HEK293T (cell line): ENCODE results near the gene HSF5.

ENCODE experiments used
- ARNT ChIP-seq: fragments of 450-650 bp; IDR thresholded peaks from 2 replicates; pipeline ENCODE4 v1.6.1; 2017; ENCODE audit warnings: mild to moderate bottlenecking
- BHLHE40 ChIP-seq: fragments of 450-650 bp; IDR thresholded peaks from 2 replicates; pipeline ENCODE4 v1.6.1; 2016; ENCODE audit warnings: mild to moderate bottlenecking, moderate library complexity, borderline replicate concordance
- ELF4 ChIP-seq: fragments of 450-650 bp; IDR thresholded peaks from 2 replicates; pipeline ENCODE4 v1.6.1; 2017; ENCODE audit warnings: antibody characterized with exemption
- FOXA1 ChIP-seq: fragments of 450-650 bp; IDR thresholded peaks from 2 replicates; pipeline ENCODE4 v1.6.1; 2016; ENCODE audit warnings: mild to moderate bottlenecking
- FOXK2 ChIP-seq: fragments of 450-650 bp; IDR thresholded peaks from 2 replicates; pipeline ENCODE4 v1.6.1; 2016; ENCODE audit warnings: mild to moderate bottlenecking
- FOXM1 ChIP-seq: fragments of 450-650 bp; IDR thresholded peaks from 2 replicates; pipeline ENCODE4 v1.6.1; 2017; ENCODE audit warnings: mild to moderate bottlenecking, borderline replicate concordance
- L3MBTL2 ChIP-seq: fragments of 450-650 bp; conservative IDR thresholded peaks from 2 replicates; pipeline ENCODE4 v1.6.1; 2016; ENCODE audit warnings: mild to moderate bottlenecking
- LEF1 ChIP-seq: fragments of 450-650 bp; IDR thresholded peaks from 2 replicates; pipeline ENCODE4 v1.6.1; 2017; ENCODE audit warnings: mild to moderate bottlenecking, borderline replicate concordance
- SP1 ChIP-seq: fragments of 450-650 bp; IDR thresholded peaks from 2 replicates; pipeline ENCODE4 v1.6.1; 2017
- SUZ12 ChIP-seq: fragments of 450-650 bp; IDR thresholded peaks from 2 replicates; pipeline ENCODE4 v1.6.1; 2016; ENCODE audit warnings: mild to moderate bottlenecking
- TARDBP ChIP-seq: fragments of 450-650 bp; IDR thresholded peaks from 2 replicates; pipeline ENCODE4 v1.6.1; 2016
- ZNF384 ChIP-seq: fragments of 450-650 bp; IDR thresholded peaks from 2 replicates; pipeline ENCODE4 v1.6.1; 2016

DNA sequence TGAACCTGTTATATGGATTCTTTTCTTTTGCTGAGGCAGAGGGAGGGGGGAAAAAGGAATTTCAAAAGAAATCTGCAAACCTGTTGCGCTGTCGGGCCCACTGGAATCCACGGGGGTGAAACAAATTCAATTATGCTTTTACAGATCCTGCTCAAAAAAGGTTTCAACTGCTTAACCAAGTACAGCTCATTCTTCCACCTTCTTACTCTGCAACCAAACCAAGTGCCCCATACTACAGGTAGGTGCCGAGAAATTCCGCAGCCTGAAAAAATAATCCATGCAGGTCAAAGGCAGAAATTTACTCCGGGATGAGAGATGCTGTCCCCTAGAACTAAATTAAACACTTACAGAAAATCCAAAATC is 71.3 kb downstream of the HSF5 start:
- no peak for TF ChIP-seq ARNT
- TF ChIP-seq ELF4 = no peak
- no peak for TF ChIP-seq FOXM1
- TF ChIP-seq SUZ12 = no peak
- TF ChIP-seq LEF1 = no peak
- no peak for TF ChIP-seq TARDBP
- no peak for TF ChIP-seq BHLHE40
- TF ChIP-seq FOXA1 = no peak
- no peak for TF ChIP-seq L3MBTL2
- no peak for TF ChIP-seq SP1
- TF ChIP-seq ZNF384 = no peak
- TF ChIP-seq FOXK2 = no peak
